HG03135 (cell line): ENCODE results near the gene CCSER2.
"Not testable (repeated sequence)": the region's sequence is repeated elsewhere in the genome, so short reads cannot be mapped to it uniquely, and the experiment has no call there.

Experiments used
- ATAC-seq: cut with Tn5 transposase; IDR thresholded peaks from one replicate; pipeline ENCODE4 v1.9.1; 2021; ENCODE audit warnings: mild to moderate bottlenecking, moderate library complexity; ENCODE audit not compliant: unreplicated experiment

CCSER2 gene

GRCh38 chr10:84310470-84310869 is 17.9 kb upstream of the CCSER2 start:
- ATAC-seq = no peak

GRCh38 chr10:84311576-84311975 is 16.8 kb upstream of the CCSER2 start:
- no peak for ATAC-seq

GRCh38 chr10:84312816-84313215 is 15.6 kb upstream of the CCSER2 start:
- no peak for ATAC-seq

GRCh38 chr10:84314275-84314674 is 14.1 kb upstream of the CCSER2 start:
- no peak for ATAC-seq

GRCh38 chr10:84317174-84317573 is 11.2 kb upstream of the CCSER2 start:
- ATAC-seq = no peak

GRCh38 chr10:84321902-84322301 is 6.5 kb upstream of the CCSER2 start:
- ATAC-seq = no peak

GRCh38 chr10:84323566-84323965 is 4.8 kb upstream of the CCSER2 start:
- ATAC-seq = not testable (repeated sequence)

GRCh38 chr10:84326995-84327394 is 1.4 kb upstream of the CCSER2 start:
- not testable (repeated sequence) for ATAC-seq

GRCh38 chr10:84329196-84329611 is 815 bp downstream of the CCSER2 start:
- peak; percentile 11 for ATAC-seq

- peak; percentile 62 for ATAC-seq
These were observed 1.7 kb downstream of the CCSER2 start for GRCh38 chr10:84329986-84330651.

GRCh38 chr10:84331091-84331490 is 2.7 kb downstream of the CCSER2 start:
- no peak for ATAC-seq

GRCh38 chr10:84333864-84334451 is 5.6 kb downstream of the CCSER2 start:
- ATAC-seq = peak; percentile 45

GRCh38 chr10:84334811-84335210 is 6.4 kb downstream of the CCSER2 start:
- ATAC-seq = no peak

GRCh38 chr10:84335516-84335915 is 7.1 kb downstream of the CCSER2 start:
- no peak for ATAC-seq

GRCh38 chr10:84336406-84337090 is 8.2 kb downstream of the CCSER2 start:
- no peak for ATAC-seq

GRCh38 chr10:84337199-84337598 is 8.8 kb downstream of the CCSER2 start:
- ATAC-seq = no peak

- no peak for ATAC-seq
These were observed 10.6 kb downstream of the CCSER2 start for GRCh38 chr10:84339025-84339424.

GRCh38 chr10:84340187-84340586 is 11.8 kb downstream of the CCSER2 start:
- no peak for ATAC-seq

GRCh38 chr10:84340632-84341537 is 12.5 kb downstream of the CCSER2 start:
- no peak for ATAC-seq

GRCh38 chr10:84341538-84341856 is 13.1 kb downstream of the CCSER2 start:
- ATAC-seq = no peak

GRCh38 chr10:84341983-84342382 is 13.6 kb downstream of the CCSER2 start:
- ATAC-seq = no peak
